Measurements from ENCODE around the gene BCAS1.
"Not testable (repeated sequence)": the region's sequence is repeated elsewhere in the genome, so short reads cannot be mapped to it uniquely, and the experiment has no call there.

Gene BCAS1

DNA sequence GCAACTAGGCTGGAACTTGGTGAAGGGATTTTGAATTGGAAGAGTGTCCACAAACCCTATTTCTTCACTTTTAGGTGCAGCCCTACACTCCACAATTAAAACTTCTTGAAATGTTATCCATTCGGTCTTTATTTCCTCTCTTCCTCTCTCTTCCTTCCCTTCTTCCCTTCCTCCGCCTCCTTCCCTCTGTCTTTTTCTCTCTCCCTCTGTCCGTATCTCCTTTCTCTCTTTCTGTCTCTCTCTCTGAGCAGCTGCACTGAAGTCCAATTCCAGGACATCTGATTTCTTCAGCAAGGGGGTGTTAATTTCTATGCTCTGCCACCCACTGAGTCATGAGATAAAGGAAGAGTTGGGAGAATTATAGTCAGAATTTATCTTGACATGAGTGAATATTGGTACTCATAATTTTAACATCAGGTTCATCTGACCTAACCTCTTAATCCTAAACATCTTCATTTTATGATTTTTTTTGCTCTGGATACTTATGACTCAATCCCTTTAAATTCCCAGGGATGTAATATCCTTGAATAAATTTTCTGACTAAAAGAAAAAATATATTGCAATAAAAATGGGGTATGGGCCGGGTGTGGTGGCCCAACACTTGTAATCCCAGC, 84.2 kb downstream of the BCAS1 start:
- DNase-seq (ENCODE audit: low read depth): no peak

DNA sequence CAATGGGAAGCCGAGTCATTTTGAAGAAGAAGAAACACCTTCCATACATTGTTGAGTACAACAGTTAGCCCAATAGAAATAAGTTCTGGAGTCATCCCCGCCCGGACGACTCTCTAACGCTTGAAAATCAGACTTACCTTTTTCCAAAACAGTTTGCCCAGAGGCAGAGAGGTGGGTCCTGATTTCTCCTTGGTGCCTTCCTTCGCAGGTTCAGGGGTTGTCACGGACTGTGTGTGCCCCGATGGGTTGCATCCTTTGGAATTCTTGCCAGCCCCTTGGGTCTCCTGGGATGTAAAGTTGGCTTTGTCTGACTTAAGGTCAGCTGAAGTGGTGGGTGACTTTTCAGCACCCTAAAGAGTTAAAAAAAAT, 85.3 kb downstream of the BCAS1 start:
- DNase-seq (ENCODE audit: low read depth): no peak

DNA sequence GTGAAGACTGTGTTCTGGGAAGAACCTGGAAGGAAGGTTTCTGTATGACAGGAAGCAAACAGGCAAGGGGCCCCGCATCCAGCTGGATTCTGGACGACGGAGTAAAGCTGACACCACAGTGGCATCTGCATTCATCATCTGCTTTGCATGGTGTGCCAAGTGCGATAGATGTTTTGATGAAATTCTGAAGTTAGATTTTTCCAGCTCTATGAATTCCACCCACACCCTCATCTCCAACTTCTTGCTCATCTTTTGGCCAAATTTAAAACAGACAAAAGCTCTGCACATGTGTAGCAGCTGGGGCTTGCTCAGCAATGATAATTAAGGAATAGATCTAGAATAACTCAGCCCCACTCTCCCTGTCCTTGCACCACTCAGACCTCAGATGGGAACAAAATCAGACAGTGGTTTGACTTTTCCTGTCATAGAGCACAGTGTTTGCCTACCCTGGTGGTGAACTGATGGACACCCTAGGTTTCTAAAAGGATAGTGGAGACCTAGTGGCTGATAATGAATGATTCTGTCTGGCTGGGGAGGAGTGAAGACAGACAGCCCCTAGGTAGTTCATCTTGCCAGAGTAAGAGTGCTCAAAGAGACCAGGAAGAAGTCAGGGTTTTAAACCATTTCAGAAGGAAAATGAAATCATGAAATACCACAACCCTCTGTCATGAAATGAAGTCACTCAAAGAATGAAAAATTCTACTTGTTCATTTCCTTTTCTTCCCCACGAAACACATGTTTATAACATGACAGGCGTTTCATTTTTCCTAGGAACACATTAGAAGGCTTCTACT, 85.8 kb downstream of the BCAS1 start:
- DNase-seq (ENCODE audit: low read depth): no peak

DNA sequence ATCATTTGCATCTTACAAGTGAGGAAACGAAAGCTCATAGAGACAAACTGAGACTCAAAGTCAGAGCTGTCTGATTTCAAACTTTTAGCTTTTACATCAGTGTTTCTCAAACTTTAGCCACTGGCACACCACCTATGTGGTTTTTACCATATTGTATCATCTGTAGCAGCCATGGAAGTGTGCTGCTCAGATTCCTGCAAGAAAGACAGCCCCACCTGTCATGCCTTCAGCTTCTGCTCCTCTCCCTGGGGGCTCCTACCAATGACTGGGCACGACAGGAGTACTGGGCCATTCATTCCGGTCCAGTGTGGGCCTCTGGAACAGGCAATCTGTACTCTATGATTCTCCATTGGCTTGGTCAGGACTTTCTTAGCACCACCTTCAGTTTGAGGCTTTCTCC, 87.0 kb downstream of the BCAS1 start:
- DNase-seq (ENCODE audit: low read depth): no peak

DNA sequence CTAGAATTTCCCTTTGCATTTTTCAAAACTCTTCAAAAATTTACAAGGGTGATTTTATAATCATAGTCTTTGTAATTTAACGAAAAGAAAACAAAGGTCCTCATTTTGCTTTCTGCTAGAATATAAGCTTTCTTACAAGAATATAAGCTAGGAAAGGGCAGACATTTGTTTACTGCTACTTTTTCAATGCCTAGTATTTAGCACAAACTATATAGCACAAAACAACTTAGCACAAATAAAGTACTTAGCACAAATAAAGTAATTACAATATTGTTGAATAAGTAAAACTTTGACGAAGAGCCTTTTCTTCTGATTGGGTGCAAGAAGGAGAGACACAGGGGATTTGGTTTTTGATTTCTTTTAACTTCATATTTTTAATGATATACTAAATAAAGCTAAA, 87.8 kb downstream of the BCAS1 start:
- no peak for DNase-seq (ENCODE audit: low read depth)

DNA sequence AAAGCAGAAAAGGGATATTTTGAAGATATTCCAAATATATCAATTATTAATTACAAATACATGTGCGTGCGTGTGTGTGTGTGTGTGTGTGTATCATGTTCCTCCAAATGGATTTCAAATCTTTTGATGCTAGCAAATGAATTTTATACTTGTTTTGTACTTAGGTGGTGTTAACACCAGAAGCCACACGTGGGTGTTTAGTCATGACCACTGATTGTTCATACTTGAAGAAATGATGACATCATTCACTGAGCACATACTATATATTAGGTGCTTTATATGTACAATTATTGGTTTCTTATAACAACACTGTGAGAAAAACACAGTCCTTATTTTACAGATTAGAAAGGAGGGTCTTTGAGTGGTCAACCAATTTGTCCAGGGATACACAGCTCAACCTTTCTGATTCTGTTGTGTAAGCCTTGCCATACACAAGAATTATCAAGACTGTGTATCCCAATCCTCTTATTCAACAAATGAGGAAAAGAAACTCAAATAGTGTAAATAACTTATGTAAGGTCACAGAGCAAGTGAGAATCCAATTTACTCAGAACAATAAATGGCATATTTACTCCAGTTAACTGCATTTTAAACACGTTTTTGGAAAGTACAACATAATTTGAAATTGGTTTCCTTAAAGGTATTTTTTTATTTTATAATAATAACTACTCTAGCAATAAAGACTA, 88.5 kb downstream of the BCAS1 start:
- peak; percentile 4 for DNase-seq (ENCODE audit: low read depth)

DNA sequence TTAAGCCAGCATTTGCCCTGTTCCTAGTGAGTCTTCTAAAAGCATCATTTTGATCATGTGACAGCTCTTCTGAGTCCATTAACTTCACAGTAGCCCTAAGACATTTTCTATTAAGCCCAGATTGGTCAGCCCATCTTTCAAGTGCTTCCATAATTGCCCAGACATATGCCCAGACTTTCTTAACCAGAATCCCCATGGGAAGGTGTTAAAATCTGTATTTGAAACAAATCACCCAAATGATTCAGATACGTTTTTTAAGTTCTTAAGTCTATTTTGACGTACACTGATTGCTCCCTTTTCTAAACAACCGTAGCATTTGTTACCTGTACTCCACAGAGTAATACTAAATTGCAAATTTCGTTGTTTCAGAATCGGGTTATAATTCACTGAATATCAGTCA, 89.3 kb downstream of the BCAS1 start:
- DNase-seq (ENCODE audit: low read depth): no peak

DNA sequence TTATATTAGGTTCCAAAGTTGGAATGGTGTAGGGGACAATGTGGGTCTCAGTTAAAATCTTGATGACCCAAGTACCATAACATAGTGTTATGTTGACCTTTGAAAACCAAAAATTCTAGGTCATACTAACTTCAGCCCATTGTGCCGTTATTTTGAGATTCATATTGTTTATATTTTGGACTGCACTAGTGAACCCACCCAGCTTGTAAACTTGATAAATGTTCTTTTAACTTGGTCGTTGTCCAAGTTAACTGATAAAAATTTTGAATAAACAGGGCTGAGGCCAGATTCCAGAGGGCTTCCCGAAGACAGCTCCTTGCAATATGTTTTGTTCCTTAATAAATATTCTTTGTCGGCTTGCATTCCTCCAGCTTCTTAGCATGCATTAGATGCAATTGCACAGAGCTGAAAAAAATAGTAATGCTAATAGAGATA, 90.3 kb downstream of the BCAS1 start:
- no peak for DNase-seq (ENCODE audit: low read depth)

DNA sequence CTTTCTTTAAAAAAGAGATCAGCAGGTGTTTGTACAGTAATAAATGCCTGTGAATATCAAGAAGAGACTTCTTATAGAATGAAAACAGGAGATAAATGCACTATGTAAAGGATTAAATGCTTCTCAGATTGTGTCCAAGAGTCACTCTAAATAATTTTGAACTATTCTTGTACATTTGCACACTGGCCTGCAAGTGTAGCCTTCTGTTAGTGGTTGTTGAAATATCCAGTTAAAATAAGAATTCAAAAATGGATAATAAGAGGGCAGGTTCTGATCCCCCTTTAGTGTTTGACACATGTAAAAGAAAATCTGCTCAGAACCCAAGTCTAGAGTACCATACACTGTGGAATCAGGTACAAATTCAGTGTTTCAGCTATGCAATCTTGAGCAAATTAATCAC, 91.9 kb downstream of the BCAS1 start:
- no peak for DNase-seq (ENCODE audit: low read depth)

DNA sequence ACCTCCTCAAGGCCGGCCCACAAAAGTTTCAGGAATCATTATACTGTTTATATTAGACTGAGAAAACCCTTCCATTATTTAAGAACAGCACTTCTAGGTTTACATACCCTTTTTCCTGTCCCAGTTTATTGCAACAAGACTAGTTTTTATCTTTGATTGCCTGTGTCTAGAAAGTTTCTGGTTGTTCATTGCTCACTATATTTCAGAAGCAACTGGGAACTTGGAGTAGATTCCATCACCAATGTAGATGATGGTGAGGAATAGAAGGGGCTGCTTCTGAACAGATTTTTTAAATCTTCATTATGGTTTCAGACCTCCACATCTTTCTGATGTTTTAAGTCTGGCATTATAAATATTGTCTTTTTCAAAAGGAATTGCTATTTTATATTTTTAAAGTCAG, 93.0 kb downstream of the BCAS1 start:
- no peak for DNase-seq (ENCODE audit: low read depth)

DNA sequence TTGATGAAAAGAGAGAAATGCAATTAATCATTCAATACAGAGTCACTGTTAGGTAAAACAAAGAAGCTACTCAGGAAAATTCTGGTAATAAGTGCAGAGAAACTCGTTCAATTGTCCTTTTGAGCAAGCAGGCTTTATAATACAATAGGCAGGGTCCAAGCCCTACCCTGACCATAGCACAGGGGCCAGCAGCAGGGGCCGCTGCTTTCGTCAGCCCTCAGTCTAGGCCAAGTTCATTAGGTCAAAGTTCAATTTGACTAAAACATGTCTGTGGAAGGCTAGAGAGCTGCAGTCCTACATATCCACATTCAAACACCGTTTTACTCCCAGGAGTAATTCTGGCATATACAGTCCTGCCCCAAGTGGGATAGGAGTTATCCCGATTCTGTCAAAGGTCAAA, 94.6 kb downstream of the BCAS1 start:
- no peak for DNase-seq (ENCODE audit: low read depth)

DNA sequence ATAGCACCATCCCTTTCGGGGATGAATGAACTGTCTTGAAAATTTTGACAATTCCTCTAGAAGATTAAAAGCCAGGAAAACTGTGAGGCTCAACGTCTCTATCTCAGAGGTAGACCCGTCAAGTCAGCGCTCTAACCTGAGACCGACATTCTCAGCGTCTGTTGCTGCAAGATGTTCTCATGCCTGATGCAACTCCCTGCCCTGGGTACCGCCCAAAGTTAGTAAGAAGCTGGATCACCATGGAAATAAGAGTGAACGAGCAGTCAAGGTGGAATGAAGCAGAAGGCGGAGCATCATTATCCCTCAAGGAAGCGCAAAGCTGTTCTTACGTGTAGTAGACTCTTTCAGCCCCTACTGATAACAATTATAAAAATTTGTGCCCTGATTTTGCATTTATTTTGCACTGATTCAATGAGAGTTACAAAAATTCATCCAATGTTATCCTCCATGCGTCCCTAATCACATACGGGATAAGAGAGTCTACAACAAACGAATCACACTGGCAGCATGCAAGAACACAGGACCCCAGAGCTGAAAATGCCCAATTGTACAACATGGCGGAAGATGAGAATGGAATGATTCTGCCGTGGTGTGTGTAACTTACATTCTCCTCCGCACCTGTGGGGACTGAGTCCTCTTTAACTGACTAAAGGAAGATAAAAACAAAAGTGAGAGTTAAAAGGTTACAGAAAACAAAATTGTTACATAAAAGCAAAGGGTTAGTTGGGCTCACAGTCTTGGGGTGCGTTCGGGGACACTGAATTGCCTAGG, 95.4 kb downstream of the BCAS1 start:
- DNase-seq (ENCODE audit: low read depth): no peak

DNA sequence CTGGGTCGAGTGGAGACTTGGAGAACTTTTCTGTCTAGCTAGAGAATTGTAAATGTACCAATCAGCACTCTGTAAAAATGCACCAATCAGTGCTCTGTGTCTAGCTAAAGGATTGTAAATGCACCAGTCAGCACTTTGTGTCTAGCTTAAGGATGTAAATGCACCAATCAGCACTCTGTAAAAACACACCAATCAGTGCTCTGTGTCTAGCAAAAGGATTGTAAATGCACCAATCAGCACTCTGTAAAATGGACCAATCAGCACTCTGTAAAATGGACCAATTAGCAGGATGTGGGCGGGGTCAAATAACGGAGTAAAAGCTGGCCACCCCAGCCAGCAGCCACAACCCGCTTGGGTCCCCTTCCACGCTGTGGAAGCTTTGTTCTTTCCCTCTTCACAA, 96.5 kb downstream of the BCAS1 start:
- not testable (repeated sequence) for DNase-seq (ENCODE audit: low read depth)

DNA sequence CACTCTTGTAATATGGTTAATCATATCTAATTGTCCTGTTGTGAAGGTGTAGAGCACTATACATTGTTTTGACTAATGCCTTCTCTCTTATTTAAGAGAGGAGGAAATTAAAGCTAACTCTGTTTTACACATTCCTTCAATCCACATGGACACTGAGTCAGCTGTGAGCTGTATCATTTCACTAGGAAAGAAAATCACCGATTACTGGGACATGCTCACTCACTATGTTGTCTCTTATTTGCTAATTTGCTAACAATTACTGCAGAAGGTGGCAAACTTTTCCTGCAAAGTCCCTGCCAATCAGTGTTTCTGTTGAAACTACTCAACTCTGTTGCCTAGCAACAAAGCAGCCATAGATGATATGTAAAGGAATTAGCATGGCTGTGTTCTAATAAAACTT, 98.2 kb downstream of the BCAS1 start:
- DNase-seq (ENCODE audit: low read depth): no peak

DNA sequence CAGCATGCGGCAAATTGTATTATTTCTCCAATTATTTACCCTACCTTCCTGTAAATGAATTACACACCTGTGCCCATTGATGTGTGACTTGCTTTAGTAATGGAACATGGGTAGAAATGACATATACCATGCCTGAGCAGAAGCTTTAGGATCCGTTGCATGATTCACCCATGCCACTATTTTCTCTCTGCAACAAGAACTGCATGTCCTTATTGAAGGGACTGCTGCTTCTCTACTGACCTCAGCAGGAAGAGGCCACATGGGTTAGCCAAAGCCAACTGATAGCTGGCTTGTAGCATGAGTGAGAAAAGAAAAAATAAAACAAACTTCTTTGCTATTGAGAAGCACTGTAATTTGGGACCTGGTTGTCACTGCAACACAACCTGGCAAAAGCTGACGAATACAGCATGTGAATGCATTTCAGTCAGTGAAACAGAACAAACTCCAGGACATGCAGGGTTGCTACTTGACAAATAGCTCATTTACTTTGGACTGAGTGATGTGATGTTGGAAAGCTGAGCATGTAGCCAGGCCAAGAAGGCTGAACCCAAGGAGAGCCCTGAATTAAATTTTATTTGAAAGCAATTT, 99.2 kb downstream of the BCAS1 start:
- no peak for DNase-seq (ENCODE audit: low read depth)

DNA sequence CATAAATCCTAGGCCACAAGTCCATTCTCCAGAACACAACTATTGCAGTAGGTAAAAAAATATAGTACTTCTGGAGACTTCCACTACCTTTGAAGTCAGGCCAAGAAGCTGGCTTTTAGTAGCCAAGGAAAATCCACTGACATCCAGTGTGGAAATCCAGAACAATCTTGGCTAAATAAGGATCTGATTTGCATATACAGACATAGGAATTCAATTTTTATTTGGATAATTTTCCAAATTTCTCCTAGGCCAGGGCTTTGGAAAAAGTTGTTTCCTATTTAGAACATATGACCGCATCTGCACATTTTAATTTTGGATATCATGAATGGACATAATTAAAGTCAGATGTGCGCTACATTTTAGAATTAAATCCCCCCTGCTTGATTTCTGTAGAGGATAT, 100.2 kb downstream of the BCAS1 start:
- DNase-seq (ENCODE audit: low read depth): no peak

DNA sequence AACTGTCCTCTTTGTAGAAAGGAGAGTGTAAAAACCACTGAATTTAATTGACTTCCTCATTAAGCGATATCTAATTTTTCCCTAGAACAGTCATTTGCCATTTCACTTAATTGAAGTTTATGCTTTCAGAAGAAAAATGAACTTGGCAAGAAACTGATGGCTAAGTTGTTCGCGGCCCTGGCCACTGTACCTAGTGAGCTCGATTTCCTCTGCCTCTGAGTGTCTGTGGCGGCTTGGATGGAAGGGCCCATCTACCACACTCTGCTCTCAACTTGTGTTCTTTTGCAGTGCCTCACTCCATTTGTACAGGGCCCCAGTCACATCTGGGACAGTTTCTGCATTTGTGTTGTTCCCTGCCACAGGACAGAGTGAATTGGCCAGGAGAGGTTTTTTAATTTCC, 102.9 kb downstream of the BCAS1 start:
- no peak for DNase-seq (ENCODE audit: low read depth)

DNA sequence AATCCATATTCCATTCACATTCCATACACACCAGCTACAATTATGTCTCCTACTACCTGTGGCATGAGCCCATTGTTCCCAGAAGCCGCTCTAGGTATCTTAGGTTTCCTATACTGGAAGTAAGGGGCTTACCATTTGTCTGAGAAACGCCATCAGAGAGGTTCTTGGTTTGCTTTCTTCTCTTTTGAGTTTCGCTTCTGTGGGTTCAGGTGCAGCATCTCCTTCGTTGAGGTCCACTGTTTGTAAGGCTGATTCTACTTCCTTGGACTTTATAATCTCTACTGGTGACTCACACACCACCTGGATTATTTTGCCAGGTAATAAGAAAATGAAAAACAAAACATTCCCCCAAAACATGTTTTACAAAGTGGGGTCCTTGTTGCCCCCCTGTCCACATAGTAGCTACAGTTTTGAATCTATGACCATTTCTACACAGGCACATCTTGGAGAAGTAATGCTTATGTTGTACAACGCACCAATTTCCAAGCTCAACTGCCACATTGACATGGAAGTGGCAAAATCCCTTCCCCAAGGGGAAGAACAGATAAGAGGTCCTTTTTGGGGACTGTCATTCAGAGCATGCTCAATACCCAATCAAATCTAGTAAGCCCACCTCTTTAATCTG, 103.5 kb downstream of the BCAS1 start:
- no peak for DNase-seq (ENCODE audit: low read depth)

DNA sequence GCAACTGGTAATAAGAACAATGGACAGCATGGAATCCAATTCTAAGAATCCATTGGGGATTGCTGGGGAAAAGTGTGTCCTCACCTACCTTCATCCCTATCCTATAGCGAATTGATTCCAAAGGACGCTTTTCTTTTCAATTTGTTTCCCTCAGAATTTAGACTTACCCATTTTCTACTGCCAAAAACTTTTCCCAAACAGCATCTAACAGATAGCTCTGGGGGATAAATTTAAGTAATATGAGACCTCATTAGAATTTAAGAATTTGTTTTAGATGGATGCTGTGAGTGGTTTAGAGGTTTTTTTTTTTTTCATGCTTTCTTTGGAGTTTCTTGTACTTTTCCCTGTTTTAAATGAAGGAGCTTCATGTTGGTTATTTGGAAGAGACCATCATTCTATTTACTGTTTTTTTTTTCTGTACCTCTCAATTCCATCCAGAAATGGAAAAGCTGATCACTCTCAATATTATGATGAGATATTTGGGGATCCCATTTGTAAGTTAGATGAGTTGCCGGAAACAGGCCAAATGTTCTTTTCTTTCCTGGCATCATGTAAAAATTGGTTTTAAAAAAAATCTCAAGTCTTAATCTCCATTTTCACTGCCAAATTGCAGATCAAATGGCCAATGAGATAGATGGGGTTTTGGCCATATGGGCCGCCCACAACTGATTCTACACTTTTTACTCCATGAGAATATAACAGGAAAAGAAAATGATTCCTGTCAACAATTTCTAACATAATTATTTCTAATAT, 105.7 kb downstream of the BCAS1 start:
- no peak for DNase-seq (ENCODE audit: low read depth)

DNA sequence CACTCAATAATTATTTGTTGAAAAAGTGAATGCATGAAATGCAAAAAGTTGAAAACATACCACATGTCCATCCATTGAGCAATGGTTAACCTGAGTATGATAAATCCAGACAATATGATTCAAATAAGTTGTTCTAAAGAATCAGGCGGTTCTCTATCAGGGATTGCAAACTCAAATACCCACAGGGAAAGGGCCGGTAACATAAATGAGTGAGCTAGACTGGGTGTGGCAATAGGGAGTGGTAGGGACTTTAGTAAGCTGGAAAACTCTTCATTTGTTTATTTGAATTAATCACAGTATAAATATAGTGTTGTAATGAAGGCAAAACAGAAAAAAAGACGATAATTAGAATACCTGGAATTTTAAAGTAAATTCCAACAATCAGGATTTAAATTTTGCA, 106.3 kb downstream of the BCAS1 start:
- no peak for DNase-seq (ENCODE audit: low read depth)

DNA sequence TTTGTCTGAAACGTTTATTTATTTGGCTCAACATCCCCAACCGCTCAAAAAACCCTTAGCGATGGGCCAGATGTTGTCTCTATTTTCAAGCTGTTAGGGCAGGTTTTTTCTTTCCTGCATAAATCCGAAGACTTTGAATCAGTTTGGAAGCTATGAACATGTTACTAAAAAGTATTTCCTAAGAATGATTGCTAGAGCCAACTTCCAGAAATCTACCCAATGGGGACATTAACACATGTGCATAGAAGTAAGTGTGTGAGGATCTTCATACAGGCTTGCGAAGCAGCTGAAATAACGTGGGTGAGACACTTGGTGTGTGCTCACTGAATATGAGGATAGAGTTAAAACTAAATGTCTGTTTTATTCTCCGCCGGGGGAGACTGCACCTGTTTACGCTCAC, 106.8 kb downstream of the BCAS1 start:
- DNase-seq (ENCODE audit: low read depth): no peak
